Cortex of kidney (tissue), 1 donor: Measurements from ENCODE around the gene PABPN1L.
"Not testable (repeated sequence)": the region's sequence is repeated elsewhere in the genome, so short reads cannot be mapped to it uniquely, and the experiment has no call there.

Experiments used
- DNase-seq: peaks from one replicate; lab custom pipeline; 2025; lab: John Stamatoyannopoulos, UW

PABPN1L gene

DNA sequence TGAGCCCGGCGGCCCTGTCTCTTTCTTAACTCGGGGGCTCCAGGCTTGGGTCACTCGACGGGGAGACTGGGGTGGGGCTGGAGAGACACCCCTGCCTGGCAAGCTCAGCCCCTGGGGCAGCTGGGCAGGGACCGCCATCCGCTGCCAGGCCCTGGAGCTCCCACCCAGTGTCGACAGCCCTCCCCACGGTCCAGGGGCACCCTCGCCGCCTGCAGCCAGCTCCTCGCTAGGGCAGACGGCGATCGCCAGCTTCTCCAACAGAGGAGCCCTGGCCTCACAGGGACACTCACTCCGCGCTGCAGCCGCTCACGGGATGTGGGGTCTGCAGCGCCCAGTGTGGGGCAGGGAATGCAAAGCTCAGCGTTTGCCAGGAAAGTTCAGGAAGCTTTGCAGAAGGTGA, 38.7 kb downstream of the PABPN1L start:
- DNase-seq, result no peak

DNA sequence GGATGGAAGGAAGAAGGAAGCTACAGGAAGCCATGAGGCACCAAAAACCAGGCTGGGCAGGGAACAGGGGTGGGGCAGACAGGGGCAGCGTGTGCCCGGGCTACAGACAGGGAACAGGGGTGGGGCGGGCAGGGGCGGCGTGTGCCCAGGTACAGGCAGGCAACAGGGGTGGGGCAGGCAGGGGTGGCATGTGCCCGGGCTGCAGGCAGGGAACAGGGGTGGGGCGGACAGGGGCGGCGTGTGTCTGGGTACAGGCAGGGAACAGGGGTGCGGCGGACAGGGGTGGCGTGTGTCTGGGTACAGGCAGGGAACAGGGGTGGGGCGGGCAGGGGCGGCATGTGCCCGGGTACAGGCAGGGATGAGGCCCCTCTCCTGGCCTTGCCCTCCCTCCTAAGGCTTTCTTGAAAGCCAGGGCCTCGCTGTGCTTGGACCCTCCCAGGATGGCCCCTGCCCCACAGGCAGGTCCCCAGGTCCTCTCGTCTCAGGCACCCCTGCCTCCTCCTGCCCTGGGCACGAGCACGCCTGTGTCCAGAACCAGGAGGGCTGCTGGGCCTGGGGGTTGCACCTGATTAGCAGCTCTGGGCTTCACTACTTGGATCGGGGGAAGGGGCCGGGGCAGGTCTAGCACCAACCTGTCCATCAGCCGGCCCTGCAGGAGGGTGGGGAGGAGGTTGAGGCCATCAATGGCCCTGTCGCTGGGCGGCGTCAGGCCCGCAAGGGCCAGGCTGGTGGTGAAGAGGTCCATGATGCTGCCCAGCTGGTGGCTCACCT, 40.2 kb downstream of the PABPN1L start:
- no peak for DNase-seq

DNA sequence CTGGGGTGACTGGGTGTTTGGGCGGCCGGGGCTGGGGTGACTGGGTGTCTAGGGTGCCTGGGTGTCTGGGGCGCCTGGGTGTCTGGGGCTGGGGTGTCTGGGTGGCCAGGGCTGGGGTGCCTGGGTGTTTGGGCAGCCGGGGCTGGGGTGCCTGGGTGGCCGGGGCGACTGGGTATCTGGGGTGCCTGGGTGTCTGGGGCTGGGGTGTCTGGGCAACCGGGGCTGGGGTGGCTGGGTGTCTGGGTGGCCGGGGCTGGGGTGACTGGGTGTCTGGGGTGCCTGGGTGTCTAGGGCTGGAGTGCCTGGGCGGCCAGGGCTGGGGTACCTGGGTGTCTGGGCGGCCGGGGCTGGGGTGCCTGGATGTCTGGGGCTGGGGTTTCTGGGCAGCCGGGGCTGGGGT, 41.3 kb downstream of the PABPN1L start:
- DNase-seq, result no peak

DNA sequence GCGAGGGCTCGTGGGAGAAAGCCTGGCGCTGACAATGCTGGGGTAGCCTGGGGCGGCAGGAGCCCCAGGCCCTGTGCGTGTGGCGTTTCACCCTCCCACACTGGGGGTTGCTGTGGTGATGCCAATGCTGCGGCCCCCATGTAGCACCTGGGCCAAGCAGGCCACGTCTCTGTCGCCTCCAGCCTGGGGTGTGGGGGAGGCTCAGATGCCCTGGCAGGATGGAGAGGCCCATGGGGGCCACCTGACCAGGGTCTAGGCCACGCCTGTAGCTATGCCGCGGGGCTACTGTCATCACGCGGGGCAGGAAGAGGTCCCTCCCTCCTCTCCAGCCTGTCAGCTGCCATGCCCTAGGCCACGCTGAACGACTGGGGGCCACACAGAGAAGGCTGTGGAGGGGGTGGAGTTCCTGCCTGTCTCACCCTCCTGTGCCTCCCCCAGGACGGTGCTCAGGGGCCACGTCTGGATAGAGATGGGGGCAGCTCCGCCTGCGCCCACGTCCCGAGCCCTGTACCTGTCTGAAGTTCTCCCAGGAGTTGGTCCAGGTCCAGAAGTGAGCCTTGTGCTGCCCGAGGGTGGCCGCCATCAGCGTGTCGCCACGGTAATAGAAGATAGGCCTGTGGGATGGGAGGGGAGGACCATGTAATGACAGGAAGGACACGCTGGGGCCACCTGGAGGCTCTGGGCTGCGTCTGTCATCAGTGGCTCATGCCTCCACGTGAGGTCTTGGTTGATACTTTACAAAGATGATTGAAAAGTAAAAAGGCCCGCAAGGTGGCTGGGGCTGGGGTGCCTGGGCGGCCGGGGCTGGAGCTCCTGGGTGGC, 42.0 kb downstream of the PABPN1L start:
- DNase-seq, result no peak

DNA sequence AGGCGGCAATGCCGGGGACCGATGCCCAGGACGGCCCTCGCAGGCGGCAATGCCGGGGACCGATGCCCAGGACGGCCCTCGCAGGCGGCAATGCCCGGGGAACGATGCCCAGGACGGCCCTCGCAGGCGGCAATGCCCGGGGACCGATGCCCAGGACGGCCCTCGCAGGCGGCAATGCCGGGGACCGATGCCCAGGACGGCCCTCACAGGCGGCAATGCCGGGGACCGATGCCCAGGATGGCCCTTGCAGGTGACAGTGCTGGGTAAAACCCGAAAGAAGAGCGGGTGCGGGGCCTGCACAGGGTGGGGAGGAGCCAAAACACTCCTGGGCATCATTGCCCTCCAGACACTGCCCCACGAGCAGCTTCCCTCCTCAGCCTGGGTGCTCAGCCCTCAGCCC, 42.8 kb downstream of the PABPN1L start:
- not testable (repeated sequence) for DNase-seq

DNA sequence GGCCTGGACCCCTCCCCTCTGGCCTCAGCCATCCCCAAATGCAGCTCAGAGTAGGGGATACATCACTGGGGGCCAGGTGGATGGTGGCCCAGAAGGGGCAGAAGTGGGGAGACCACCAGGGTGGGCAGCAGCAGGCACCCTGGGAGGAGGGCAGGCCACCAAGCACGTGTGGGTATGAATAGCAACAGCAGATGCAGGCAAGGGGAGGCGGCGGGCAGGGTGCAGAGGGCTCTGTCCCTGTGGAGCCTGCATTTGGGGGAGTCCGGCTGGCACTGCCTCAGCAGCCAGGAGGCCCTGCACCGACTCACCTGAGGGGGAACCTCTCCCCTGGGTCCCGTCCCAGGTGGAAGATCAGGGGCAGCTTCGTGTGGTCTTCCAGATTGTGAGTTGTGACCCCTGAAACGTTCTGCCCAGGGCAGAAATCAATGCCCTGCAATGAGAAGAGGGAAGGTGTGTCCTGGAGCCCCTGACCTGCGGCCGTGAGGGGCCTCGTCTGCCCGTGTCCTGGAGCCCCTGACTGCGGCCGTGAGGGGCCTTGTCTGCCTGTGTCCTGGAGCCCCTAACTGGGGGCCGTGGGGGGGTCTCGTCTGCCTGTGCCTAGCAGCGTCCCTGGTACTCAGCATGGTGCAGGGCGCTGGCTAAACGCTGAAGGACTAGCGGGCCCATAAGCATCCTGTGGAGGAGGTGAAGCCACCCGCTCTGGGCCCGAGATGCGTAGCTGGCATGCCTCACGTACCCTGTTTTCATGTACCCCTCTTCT, 44.0 kb downstream of the PABPN1L start:
- no peak for DNase-seq

DNA sequence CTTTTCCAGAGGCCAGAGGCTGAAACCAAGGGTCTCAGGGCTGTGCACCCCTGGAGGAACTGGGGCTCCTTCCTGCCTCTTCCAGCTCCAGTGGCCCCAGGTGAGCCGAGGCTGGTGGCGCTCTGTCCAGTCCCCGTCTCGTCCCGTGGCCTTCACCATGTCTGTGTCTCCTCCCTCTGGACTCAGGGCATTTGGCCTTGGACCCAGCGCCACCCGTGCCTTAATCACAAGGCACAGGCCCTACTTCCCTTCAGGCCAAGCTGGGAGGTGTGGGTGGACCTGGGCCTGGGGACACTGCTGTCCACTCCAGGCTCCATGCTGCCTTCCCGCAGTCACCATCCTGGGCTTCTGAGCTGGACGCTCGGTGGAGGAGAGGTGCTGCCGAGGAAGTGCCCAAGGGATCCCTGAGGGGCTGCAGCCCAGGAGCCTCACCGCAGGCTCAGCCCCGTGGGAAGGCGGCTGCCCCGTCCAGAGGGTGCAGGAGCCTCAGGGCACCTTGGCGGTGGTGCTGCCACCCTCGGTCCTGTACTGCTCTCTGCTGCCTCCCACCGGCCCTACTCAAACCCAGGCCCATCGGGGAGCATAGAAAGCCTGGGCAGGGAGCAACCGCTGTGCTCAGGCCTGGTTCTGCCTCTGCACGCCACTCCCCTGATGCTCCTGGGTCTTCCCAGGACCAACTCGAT, 45.2 kb downstream of the PABPN1L start:
- no peak for DNase-seq

DNA sequence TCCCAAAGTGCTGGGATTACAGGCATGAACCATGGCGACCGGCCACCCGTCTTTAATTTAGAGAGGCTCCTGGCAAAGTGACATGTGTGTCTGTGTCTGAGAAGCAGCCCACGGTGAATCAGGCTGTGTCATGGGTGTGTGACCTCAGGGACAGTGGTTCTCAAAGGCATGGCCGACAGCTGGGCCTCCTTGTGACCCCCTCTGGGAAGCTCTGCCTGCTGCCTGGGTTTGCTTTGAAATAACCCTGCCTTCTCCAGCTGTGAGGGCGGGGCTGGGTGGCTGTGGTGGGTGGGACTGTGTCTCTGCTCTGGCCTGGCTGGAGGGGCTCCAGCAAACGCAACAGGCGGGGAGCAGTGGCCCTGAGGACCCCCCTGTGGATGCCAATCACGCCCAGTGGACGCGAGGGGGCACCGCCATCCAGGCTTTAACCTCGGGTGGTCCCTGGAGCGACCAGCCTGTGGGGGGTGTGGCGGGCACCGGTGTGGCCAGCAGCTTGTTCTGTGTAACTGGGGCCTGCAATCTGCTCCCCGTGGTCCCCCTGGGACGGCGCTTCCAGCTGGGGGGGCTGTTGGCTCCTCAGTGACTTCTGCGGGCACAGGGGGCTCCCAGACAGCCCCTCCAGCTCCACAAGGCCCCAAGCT, 46.0 kb downstream of the PABPN1L start:
- no peak for DNase-seq

DNA sequence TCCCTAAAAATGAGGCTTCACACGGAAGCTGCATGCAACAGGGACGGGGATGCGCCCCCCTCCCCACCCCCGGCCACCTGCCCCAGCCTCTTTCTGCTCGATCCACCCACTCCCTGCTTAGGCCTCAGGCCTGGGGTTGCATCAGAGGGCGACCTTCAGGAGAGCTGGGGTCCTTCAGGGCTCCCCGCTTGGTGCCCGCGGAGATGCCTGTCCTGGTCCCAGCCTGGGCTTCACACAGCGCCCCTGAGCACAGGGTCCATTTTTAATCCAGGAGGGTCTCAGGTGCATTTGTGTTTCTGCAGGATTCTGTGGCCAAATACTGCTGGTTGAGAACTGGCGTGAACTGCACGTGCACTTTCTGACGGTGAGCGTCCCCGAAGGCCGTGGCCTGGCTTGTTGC, 47.3 kb downstream of the PABPN1L start:
- no peak for DNase-seq

DNA sequence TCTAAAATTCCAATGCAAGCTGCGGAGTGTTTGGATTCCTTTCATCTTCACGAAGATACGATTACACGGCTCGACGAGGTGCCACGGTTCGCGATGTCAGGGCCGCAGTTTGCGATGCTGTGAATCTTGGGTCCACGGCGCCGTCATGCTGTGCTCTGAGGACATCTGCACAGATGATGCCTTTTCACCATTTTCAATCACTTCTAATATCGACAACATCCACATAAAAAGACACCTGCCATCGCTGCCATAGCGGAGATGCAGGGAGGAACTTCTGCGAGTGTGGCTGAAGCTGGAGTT, 47.9 kb downstream of the PABPN1L start:
- DNase-seq, result no peak

DNA sequence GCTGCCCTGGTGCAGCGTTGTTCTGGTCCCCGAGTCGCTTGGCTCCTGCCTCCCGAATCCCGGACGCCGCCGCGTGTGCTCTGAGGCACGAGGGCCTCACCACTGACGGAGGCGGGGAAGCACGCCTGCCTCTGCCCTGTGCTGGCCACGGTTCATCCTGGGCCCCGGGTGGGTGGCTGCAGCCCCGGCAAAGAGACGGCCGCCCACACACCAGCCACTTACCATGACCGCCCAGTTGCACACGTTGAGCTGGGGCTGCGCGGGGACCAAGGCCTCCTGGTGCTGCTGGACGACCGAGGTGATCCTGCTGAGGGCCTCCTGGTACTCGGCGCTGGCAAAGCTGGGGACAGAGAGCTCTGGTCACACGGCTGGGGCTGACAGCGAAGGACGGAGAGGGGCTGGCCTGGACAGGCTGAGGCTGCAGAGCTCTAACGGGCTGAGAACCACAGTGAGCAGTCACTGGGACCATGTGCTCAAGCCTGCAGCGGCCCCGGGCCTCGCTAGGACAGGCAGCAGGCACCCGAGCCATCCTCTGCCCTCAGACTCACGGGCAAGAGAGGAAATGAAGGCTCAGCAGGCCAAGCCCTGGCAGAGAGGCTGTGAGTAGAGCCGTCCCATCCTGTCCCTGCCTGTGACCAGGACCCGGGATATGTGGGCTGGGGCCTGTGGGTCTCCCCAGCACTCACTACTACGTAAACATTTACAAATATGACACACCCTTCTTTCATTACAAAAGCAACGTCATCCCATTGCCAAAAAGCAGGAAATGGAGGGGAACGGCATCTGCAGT, 48.5 kb downstream of the PABPN1L start:
- no peak for DNase-seq

DNA sequence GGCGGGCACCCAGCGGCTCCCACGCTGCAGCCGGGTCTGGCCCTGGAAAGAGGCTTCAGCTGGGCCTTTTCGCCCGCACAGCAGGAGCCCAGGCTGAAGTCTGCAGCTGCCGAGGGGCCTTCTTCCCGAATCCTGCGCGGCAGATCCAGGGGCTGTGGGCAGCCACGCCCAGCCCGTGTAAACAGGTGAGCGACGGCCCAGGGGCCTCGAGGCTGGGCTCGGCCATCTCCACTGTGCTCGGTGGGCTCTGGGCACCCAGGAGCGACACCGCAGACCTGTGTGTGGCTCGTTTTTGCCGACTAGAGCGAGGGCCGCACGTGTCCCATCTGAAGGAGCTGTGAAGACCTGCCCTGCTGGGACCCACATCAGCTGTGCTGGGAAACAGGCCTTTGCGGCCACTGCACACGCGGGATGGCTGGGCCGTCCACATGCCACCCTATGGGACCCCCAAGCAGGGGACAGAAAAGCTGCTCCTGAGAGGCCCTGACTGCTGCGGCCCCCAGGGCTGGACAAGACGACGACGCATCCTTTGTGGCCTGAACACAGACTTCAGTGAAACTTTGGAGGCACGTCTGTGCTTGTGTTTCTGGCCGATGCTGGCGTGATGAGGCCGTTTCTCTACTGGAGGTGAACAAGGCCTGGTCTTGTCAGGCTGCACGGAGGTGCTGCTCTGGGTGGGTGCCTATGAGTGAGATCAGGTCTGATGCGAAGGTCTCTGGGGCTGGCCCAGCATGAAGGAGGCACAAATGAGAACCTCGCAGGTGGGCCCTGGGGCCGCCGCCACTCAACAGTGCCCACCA, 49.5 kb downstream of the PABPN1L start:
- DNase-seq, result no peak

DNA sequence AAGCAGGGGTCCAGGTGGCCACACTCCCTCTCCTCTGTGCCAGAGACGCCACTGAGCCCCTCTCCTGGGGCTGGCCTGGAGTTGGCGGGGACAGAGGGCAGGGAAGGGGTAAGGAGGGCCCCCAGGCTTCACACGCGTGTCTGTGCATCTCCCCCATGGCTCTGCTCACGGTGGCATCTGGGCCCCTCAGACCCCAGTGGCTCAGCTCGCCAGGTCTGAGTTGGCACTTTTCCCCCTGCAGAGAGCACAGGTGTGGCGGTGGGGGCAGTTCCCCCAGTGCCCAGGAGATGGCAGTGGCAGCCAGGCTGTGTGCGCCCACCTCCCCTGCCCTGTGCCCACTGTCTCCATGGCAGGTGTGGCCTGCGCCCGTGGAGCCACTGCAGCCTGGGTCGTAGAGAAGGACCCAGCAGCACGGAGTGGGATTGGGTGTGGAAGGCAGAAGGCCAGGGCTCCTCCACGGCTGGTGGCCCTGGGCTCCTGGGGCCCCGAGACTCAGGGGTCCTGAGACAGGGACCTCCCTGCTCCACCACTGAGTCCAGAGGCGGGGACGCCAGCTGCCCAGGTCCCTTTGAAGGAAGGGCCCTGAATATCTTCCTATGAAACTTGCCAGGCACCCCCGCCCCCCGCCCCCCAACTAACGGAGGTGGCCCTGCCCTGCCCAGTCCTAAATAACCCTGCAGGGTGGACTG, 50.4 kb downstream of the PABPN1L start:
- no peak for DNase-seq

DNA sequence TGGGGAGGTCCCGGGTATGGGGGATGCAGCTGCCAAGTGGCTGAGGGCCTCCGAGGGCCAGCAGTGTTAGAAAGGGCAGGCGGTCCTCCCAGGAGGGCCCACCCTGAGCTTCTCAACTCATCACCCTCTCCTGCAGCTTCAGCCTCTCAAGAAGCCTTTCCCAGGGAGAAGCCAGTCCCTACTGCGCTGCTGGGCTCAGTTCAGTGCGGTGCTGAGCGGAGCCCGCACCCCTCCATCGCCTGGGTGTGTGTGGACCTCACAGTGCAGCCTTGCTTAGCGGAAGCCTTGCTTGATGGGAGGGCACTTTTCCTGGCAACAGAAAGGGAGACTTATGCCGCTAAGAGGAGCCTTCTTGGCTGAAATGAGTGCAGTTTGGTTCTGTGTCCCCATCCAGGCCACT, 51.2 kb downstream of the PABPN1L start:
- no peak for DNase-seq

DNA sequence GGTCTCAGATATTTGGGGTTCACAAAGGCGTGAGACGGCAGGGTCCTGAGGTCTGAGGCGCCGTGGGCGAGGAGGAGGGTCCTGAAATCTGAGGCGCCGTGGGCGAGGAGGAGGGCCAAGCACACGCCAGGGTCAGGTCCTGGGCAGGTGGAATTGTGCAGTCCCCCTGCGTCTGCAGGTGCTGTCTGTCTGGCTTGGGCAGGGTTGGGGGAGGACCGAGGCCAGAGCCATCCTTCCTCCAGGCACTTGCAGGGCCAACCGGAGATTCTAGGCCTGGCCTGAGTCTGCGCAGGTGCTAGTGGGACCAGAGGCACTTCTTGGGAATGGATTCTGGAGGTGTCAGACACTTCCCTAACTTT, 52.3 kb downstream of the PABPN1L start:
- DNase-seq, result no peak
